GM12872 (cell line): ENCODE measurements around the gene ZNF467.

Source experiments
- TF ChIP-seq, protein P1 (sequence below): IDR thresholded peaks from 3 replicates; pipeline ENCODE4 v1.5.1; 2011; ENCODE audit warnings: low read depth, mild to moderate bottlenecking, low read length, moderate library complexity; ENCODE audit not compliant: insufficient read depth

Gene ZNF467

DNA sequence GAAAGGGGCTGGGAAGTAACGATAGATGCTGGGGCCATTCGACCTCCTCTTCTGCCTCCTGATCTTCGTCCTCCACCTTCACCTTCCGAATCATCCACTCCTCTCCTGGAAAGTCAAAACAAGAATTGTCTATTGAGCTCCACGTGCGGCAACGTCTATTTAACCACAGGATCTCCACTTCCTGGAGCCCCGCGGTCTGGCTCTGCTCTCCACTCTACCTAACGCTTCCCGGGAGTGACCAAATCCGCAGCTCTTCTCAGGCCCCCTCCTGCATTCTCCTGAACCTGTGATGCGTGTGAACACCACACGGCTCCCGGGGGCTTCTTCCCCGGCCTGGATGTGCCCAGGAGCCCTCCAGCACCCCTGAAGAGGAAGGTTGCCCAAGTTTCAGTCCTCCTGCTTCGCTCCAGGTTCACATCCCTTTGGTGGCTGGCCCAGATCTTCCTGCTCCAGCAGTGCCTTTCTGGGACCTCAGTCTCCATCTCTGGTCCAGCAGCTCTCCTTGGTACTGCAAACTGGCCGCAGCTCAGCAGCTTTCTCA is 7.2 kb downstream of the ZNF467 start:
- TF ChIP-seq, protein P1, sequence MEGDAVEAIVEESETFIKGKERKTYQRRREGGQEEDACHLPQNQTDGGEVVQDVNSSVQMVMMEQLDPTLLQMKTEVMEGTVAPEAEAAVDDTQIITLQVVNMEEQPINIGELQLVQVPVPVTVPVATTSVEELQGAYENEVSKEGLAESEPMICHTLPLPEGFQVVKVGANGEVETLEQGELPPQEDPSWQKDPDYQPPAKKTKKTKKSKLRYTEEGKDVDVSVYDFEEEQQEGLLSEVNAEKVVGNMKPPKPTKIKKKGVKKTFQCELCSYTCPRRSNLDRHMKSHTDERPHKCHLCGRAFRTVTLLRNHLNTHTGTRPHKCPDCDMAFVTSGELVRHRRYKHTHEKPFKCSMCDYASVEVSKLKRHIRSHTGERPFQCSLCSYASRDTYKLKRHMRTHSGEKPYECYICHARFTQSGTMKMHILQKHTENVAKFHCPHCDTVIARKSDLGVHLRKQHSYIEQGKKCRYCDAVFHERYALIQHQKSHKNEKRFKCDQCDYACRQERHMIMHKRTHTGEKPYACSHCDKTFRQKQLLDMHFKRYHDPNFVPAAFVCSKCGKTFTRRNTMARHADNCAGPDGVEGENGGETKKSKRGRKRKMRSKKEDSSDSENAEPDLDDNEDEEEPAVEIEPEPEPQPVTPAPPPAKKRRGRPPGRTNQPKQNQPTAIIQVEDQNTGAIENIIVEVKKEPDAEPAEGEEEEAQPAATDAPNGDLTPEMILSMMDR = no peak

DNA sequence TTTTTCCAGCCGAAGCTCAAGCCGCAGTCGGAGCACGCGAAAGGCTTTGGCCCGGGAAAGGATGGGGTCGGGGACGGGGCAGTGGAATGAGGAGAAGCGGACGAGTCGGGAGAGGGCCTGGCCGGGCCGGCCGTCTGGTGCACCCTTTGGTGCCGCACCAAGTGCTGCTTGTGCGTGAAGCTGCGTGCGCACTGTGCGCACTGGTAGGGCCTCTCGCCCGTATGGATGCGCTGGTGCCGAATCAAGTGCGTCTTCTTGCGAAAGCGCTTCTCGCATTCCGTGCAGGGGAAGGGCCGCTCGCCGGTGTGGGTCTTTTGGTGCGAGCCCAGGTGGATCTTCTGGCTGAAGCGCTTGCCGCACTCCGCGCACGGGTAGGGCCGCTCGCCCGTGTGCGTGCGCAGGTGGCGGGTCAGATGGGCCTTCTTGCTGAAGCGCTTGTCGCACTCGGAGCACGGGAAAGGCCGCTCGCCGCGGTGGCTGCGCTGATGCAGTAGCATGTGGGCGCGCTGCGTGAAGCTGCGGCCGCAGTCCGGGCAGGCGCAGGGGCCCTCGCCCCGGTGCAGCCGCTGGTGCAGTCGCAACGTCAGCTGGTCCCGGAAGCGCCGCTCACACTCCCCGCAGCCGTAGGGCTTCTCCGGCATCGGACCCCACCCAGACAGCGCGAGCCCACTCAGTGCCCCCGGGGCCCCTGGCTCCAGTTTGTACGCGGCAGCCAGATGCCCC is 7.8 kb downstream of the ZNF467 start:
- TF ChIP-seq, protein P1 = no peak

DNA sequence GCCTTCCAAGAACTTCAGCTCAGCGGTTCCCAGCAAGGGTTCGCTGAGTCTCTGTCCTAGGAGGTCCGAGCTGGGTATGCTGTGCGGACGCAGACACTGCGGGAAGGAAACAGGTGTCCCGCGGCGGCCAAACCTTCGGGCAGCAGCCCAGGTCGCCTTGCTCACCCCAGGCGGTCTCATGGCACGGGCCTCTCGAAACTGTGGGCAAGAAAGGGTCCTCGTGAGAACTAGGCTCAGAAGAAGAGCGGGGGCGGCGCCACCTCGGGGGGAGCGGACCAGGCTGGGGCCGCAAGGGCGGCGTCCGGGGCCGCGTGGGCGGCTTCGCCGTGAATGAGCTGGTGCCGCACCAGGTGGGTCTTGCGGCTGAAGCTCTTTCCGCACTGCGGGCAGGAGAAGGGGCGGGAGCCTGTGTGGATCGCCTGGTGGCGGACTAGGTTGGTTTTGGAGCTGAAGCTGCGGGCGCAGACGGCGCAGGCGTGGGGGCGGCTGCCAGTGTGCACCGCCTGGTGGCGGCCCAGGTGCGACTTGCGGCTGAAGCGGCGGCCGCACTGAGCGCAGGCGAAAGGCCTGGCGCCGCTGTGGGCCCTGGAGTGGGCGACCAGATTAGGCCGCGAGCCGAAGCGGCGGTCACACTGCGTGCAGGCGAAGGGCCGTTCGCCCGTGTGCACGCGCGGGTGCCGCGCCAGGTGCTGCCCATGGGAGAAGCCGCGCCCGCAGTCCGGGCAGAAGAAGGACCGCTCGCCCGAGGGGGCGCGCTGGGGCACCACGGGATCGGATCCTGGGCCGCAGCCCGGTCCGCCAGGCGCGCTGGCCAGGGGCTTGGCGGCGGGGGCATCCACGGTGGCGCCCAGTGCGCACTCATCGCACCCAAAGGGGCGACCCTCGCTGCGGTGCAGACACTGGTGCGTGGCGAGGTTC is 8.6 kb downstream of the ZNF467 start:
- TF ChIP-seq, protein P1 = no peak

DNA sequence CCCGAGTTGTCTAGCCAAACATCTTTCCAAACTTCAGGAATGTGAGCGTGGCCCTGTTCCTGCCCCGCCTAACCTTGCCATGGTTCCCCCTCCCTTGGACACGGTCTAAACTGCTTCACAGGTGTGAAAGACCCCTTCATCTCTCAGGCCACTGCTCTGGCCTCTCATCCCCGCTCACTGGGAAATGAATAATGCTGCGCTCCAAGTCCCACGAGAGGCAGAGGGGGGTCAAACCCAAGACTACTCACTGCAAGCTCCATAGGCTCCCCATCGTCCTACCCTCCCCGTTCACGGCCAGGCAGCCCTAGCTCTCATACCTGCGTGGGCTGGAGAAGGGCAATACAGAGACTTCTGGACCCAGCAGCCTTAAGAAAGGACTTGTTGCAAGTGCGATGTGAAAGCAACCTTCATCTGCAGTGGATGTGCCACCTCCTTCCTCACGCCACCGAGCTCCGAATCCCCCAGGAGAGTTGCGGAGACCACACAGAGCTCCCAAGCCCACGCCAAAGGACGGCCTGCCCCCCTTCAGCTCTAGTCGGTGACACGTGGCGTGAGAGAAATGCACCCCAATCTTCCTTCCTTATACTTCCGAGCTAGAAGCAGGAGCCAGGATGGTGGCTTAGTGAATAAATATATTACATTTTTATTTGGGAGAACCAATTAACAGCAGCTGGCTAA is 9.7 kb downstream of the ZNF467 start:
- TF ChIP-seq, protein P1 = no peak

DNA sequence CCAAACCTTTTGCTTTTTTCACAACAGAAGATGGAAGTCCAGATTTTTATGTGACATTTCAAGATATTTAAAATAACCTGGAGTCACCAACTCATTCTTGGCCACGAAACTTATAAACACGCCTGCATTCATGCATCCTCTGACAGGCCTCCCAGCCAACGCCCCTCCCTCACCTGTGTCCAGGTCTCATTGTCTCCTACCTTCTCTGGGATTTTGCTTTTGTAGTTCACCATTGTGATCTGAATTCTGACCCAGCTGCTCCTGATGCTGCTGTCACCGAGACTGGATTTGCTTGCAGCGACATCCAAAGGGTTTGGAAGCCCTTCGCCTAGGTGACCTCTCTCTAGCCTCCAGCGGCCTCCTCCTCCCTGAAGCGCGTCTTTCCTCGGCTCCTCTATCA is 10.8 kb downstream of the ZNF467 start:
- TF ChIP-seq, protein P1 = no peak

DNA sequence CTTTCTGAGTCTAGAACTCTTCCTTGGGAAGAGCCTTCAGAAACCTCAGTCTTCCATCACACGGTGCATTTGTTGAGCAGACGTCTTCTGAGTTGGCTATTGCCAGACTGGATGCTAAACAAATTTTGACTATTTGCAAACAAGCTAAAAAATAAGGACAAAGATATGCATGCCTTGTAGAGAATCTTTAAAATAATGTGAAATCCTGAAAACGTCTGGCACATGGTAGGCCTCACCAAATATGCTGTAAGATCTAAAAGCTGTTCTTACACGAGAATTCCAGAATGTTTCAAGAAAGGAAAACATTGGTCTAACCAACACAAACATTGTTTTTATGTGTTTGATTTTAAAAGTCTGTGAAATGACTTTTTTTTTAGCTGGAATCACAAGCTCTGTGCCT is 11.3 kb downstream of the ZNF467 start:
- TF ChIP-seq, protein P1 = no peak

DNA sequence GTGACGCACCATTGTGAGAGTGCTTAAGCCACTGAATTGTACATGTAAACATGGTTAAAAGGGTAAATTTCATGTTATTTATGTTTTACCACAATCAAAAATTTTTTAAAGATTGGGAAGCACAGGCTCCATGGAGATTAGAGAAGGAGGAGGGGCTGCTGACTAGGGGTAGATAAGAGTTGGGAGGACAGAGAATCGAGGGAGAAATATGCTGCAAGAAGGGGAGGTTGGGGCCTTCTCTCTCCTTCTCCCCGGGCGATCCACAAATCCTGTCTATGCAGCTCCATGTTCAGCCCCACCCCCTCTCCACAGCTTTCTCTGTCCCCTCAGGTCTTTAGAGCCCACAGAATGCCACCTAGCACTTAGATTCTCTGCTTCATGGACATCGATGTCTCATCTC is 12.1 kb downstream of the ZNF467 start:
- TF ChIP-seq, protein P1 = no peak
